K562 (cell line): ENCODE results near the gene FDPS. TPM values are rescaled to one million over a fixed set of nuclear protein-coding genes. Genes with fewer than 3 reads are reported as not detected.

Experiments used
- AFF1 ChIP-seq, 2 experiments: fragments of 450-650 bp; IDR thresholded peaks; 2 replicates each; pipeline ENCODE4 v1.6.1; 2018; ENCODE audit warnings: mild to moderate bottlenecking in 2 of 2, low read depth in 1 of 2; ENCODE audit not compliant: partially characterized antibody in 2 of 2
- C11orf30 ChIP-seq: fragments of 450-650 bp; IDR thresholded peaks from 2 replicates; pipeline ENCODE4 v1.6.1; 2016; ENCODE audit warnings: low read depth, mild to moderate bottlenecking
- DIDO1 ChIP-seq: fragments of 450-650 bp; IDR thresholded peaks from 2 replicates; pipeline ENCODE4 v1.6.1; 2016; ENCODE audit warnings: low read depth, missing biosample characterization, missing genetic modification characterization
- EP400 ChIP-seq: fragments of 450-650 bp; IDR thresholded peaks from 2 replicates; pipeline ENCODE4 v1.6.1; 2017; ENCODE audit warnings: antibody characterized with exemption, mild to moderate bottlenecking, moderate library complexity
- ETS1 ChIP-seq: conservative IDR thresholded peaks from 2 replicates; pipeline ENCODE4 v1.6.1; 2011; ENCODE audit warnings: low read depth, mild to moderate bottlenecking, low read length; ENCODE audit not compliant: control insufficient read depth
- GATA2 ChIP-seq: sonication (generic); formaldehyde crosslinking; IDR thresholded peaks from 2 replicates; pipeline ENCODE4 v1.4.0; 2020; ENCODE audit warnings: mild to moderate bottlenecking, missing genetic modification reagents
- NR2C1 ChIP-seq, 2 experiments: fragments of 450-650 bp; IDR thresholded peaks; 2 replicates each; pipeline ENCODE4 v1.6.1; 2017; ENCODE audit warnings: mild to moderate bottlenecking in 2 of 2, antibody characterized with exemption in 1 of 2, inconsistent platforms in 1 of 2, missing compliant biosample characterization in 1 of 2, missing genetic modification characterization in 1 of 2
- POLR2H ChIP-seq: IDR thresholded peaks from 2 replicates; pipeline ENCODE4 v1.6.1; 2016; ENCODE audit warnings: missing genetic modification characterization, low read depth, mild to moderate bottlenecking, control low read depth, missing compliant biosample characterization, moderate library complexity
- RCOR1 ChIP-seq, 2 experiments: IDR thresholded peaks; 2 replicates each; pipeline ENCODE4 v1.6.1; 2012; ENCODE audit warnings: low read depth in 2 of 2, low read length in 2 of 2, borderline replicate concordance in 1 of 2, improper control_type of control experiment in 1 of 2
- VEZF1 ChIP-seq: fragments of 200-800 bp; sonication (Bioruptor generic); IDR thresholded peaks from 2 replicates; pipeline ENCODE4 v1.6.1; 2017; ENCODE audit warnings: missing genetic modification characterization, missing compliant biosample characterization
- YY1 ChIP-seq, 3 experiments: IDR thresholded peaks; 2 replicates each; pipeline ENCODE4 v1.6.1; 2011; ENCODE audit warnings: low read length in 2 of 3, mild to moderate bottlenecking in 2 of 3, moderate library complexity in 2 of 3, borderline replicate concordance in 1 of 3, control low read depth in 1 of 3, low read depth in 1 of 3; ENCODE audit not compliant: insufficient read depth in 3 of 3, insufficient replicate concordance in 2 of 3, control insufficient read depth in 1 of 3, insufficient read length in 1 of 3; ENCODE audit errors: extremely low read depth in 1 of 3
- ZNF436 ChIP-seq: fragments of 250-450, 450-650 bp; sonication (Bioruptor Pico); formaldehyde crosslinking; IDR thresholded peaks from 2 replicates; pipeline ENCODE4 v1.7.0; 2020; ENCODE audit warnings: mild to moderate bottlenecking
- polyA plus RNA-seq, 8 experiments: library from polyadenylated mRNA; depleted of rRNA in 4 of 8; stranded (reverse) in 5 of 8; unstranded in 3 of 8; fragments of >200 nt; fragmentation: Nextera tagmentation in 2 of 8; fragmentation: Illumina TruSeq in 1 of 8; extraction: Ambion mirVana in 2 of 8; extraction: Trizol in 1 of 8; gene quantifications; 2 replicates each; pipeline versions ENCODE4 v1.2.1 to v1.2.3, GENCODE V29; 2011 to 2014; ENCODE audit warnings: inconsistent platforms in 1 of 8, missing spikeins in 1 of 8
- total RNA-seq, 7 experiments: library from RNA; depleted of rRNA in 6 of 7; stranded (reverse); fragments of >200 nt in 6 of 7; fragmentation: Illumina TruSeq in 2 of 7; extraction: Trizol in 2 of 7; gene quantifications; 2 replicates each; pipeline versions ENCODE4 v1.2.1 to v1.2.3, GENCODE V29; 2011 to 2021; ENCODE audit warnings: low replicate concordance in 1 of 7
- TF ChIP-seq, protein P1 (sequence below): IDR thresholded peaks from 2 replicates; pipeline ENCODE4 v1.6.1; 2012; ENCODE audit warnings: low read depth, low read length, improper control_type of control experiment, borderline replicate concordance
- TF ChIP-seq, protein P2 (sequence below): sonication (generic); formaldehyde crosslinking; IDR thresholded peaks from 2 replicates; pipeline ENCODE4 v1.8.0; 2022; ENCODE audit warnings: missing genetic modification reagents, mild to moderate bottlenecking, moderate library complexity, borderline replicate concordance

FDPS gene
- total and polyA plus RNA-seq, 9 of the 15 experiments (the other 6 are each of a cell fraction or from before 2014, with no cell fraction given): 247 to 884 (median 360) TPM

DNA sequence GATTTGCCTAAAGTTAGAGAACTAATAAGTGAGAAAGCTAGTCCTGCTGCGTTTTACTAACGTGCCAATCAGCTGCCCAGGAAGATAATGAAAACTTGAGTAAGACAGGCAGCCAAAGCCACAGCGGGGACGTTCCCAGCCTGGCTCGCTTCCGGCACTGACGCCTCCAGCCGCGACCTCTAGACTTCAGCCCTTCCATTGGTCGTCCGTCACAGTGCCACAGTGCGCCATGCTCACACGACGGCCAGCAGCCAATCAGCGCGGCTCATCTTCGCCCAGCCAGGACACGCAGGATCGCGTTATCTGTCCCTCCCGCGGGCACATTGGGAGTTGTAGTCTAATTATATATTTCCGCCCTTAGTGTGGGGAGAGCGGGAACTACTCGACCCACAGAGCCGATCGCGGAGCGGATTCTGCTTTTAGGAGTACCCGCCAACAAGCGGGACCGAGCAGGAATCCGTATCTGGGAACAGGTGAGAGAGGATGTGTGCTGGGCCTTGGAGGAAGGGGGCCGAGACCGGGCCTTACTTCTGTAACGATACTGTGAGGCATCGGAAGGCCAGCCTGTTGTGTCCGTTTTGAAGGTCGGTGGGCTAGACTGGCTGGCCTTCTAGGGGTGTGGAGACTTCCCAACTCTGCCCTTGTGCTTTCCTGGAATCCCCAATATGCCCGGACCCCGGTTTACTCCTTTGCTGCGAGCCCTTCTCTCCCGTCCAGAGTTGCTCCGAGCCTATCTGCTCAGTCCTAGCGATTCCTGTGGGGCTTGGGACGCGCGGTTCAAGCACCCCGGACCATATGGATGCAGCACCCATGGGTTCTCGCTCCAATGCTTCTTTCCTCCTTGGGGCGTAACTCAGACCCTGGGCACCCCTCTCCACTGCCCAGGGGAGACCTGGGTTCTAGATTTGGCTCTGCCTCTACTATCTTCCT lies at the start of gene FDPS (continued):
- TF ChIP-seq ETS1 (peak; percentile 97), POLR2H (tag) (peak; percentile 94), ZNF436 (CRISPR knock-in tag) (no peak), DIDO1 (tag) (0 out of 2 replicates have a peak, but pooled peaks have one; percentile 34), AFF1 (IDR thresholded peaks at IDR 0.05; ENCODE audit: low read depth in 1 of 2, partially characterized antibody in 2 of 2) (peak in 1 of 2 experiments; percentile 96), GATA2 (0 out of 2 replicates have a peak, but pooled peaks have one; percentile 40), VEZF1 (peak; percentile 60), NR2C1 (IDR thresholded peaks at IDR 0.05) (peak; percentile 88), NR2C1 (tag; IDR thresholded peaks at IDR 0.05) (peak; percentile 94), EP400 (peak; percentile 87), C11orf30 (peak; percentile 95), RCOR1 (IDR thresholded peaks at IDR 0.05; ENCODE audit: borderline replicate concordance in 1 of 2, low read depth in 2 of 2, low read length in 2 of 2) (0 out of 4 replicates have a peak, but pooled peaks of 1 of the 2 experiments have one; percentile 2), YY1 (IDR thresholded peaks at IDR 0.05; ENCODE audit: borderline replicate concordance in 1 of 3, control insufficient read depth in 1 of 3, extremely low read depth in 1 of 3, insufficient read depth in 3 of 3, insufficient read length in 1 of 3, insufficient replicate concordance in 2 of 3, low read depth in 1 of 3, low read length in 2 of 3) (peak; percentile 38 to 77 (median 74))
- TF ChIP-seq, protein P1, sequence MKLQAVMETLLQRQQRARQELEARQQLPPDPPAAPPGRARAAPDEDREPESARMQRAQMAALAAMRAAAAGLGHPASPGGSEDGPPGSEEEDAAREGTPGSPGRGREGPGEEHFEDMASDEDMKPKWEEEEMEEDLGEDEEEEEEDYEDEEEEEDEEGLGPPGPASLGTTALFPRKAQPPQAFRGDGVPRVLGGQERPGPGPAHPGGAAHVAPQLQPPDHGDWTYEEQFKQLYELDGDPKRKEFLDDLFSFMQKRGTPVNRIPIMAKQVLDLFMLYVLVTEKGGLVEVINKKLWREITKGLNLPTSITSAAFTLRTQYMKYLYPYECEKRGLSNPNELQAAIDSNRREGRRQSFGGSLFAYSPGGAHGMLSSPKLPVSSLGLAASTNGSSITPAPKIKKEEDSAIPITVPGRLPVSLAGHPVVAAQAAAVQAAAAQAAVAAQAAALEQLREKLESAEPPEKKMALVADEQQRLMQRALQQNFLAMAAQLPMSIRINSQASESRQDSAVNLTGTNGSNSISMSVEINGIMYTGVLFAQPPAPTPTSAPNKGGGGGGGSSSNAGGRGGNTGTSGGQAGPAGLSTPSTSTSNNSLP: no peak
- TF ChIP-seq, protein P2, sequence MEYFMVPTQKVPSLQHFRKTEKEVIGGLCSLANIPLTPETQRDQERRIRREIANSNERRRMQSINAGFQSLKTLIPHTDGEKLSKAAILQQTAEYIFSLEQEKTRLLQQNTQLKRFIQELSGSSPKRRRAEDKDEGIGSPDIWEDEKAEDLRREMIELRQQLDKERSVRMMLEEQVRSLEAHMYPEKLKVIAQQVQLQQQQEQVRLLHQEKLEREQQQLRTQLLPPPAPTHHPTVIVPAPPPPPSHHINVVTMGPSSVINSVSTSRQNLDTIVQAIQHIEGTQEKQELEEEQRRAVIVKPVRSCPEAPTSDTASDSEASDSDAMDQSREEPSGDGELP (CRISPR knock-in tag): peak; percentile 96
